HTR-8/SVneo (cell line): ENCODE data around the gene DNAH3.
"Not testable (repeated sequence)": the region's sequence is repeated elsewhere in the genome, so short reads cannot be mapped to it uniquely, and the experiment has no call there.

Source experiments
- DNase-seq: peaks from one replicate; pipeline ENCODE4 v3.0.0; 2011; ENCODE audit warnings: low spot score, mixed read lengths; ENCODE audit not compliant: insufficient read length
- FAIRE-seq: peaks from 2 replicates; lab custom pipeline; 2011; peaks lifted over from hg19 to GRCh38; lab: Jason Lieb, UNC

The DNAH3 gene

GRCh38 chr16:20952139-20952920, 198.3 kb downstream of the DNAH3 start:
- FAIRE-seq (no peak), DNase-seq (no peak)

- FAIRE-seq (no peak), DNase-seq (no peak)
Measured at GRCh38 chr16:20950294-20950693, 200.4 kb downstream of the DNAH3 start.

- FAIRE-seq, result no peak
- no peak for DNase-seq
Measured at GRCh38 chr16:20949660-20950059, 201.0 kb downstream of the DNAH3 start.

- DNase-seq (no peak), FAIRE-seq (no peak)
Measured at GRCh38 chr16:20948444-20948843, 202.2 kb downstream of the DNAH3 start.

GRCh38 chr16:20946015-20946629, 204.5 kb downstream of the DNAH3 start:
- no peak for DNase-seq
- FAIRE-seq, result no peak

- FAIRE-seq, result not testable (repeated sequence)
Measured at GRCh38 chr16:20945575-20945875, 205.1 kb downstream of the DNAH3 start.

GRCh38 chr16:20944861-20945574, 205.6 kb downstream of the DNAH3 start:
- no peak for FAIRE-seq
- DNase-seq, result no peak

More at GRCh38 chr16:20945575-20945875, 205.1 kb downstream of the DNAH3 start:
- DNase-seq, result not testable (repeated sequence)

GRCh38 chr16:20942256-20942655, 208.4 kb downstream of the DNAH3 start:
- FAIRE-seq (no peak), DNase-seq (no peak)

GRCh38 chr16:20941636-20941926, 209.1 kb downstream of the DNAH3 start:
- FAIRE-seq (no peak), DNase-seq (no peak)

GRCh38 chr16:20940871-20941635, 209.6 kb downstream of the DNAH3 start:
- DNase-seq, result no peak
- FAIRE-seq, result no peak

GRCh38 chr16:20939611-20940010, 211.0 kb downstream of the DNAH3 start:
- no peak for FAIRE-seq
- no peak for DNase-seq

- DNase-seq (no peak), FAIRE-seq (no peak)
Measured at GRCh38 chr16:20938426-20938825, 212.2 kb downstream of the DNAH3 start.

- DNase-seq, result no peak
- no peak for FAIRE-seq
Measured at GRCh38 chr16:20937736-20938135, 212.9 kb downstream of the DNAH3 start.

- DNase-seq (no peak), FAIRE-seq (no peak)
Measured at GRCh38 chr16:20933589-20933988, 217.1 kb downstream of the DNAH3 start.

GRCh38 chr16:20931066-20931600, 219.5 kb downstream of the DNAH3 start:
- FAIRE-seq (no peak), DNase-seq (no peak)

GRCh38 chr16:20930365-20930690, 220.3 kb downstream of the DNAH3 start:
- DNase-seq (no peak), FAIRE-seq (no peak)

GRCh38 chr16:20929676-20930364, 220.8 kb downstream of the DNAH3 start:
- not testable (repeated sequence) for FAIRE-seq, DNase-seq

GRCh38 chr16:20928774-20929411, 221.8 kb downstream of the DNAH3 start:
- DNase-seq (no peak), FAIRE-seq (no peak)

GRCh38 chr16:20925751-20926150, 224.9 kb downstream of the DNAH3 start:
- DNase-seq (no peak), FAIRE-seq (no peak)

- FAIRE-seq, result no peak
Measured at GRCh38 chr16:20923876-20924275, 226.8 kb downstream of the DNAH3 start.

More at GRCh38 chr16:20923876-20924275, 226.8 kb downstream of the DNAH3 start:
- no peak for DNase-seq
